Activated naive CD8-positive, alpha-beta T cell treated with anti-CD3 and anti-CD28 coated beads, Interleukin-2, amount 50 U/mL, for 24 hours (primary cell): Measurements from ENCODE around the gene HOXA10.
A peak's percentile ranks its signal among the peaks of the same experiment; 100 is the strongest.

ENCODE experiments used
- ATAC-seq: fragments of 150-1000 bp; cut with Tn5 transposase; one replicate; pipeline ENCODE4 v1.10.0; 2021
- DNase-seq: peaks from one replicate; pipeline ENCODE4 v3.0.0; 2021
- H3K27ac Mint-ChIP-seq: one replicate; pipeline ENCODE4 v1.8.0; 2021; ENCODE audit warnings: mild to moderate bottlenecking, mixed read lengths
- H3K27me3 Mint-ChIP-seq: one replicate; pipeline ENCODE4 v1.8.0; 2021; ENCODE audit warnings: mixed read lengths
- H3K36me3 Mint-ChIP-seq: one replicate; pipeline ENCODE4 v1.8.0; 2021; ENCODE audit warnings: low read depth, mixed read lengths
- H3K4me1 Mint-ChIP-seq: one replicate; pipeline ENCODE4 v1.8.0; 2021; ENCODE audit warnings: mixed read lengths
- H3K4me3 Mint-ChIP-seq: one replicate; pipeline ENCODE4 v1.8.0; 2021; ENCODE audit warnings: mild to moderate bottlenecking, moderate library complexity, mixed read lengths
- H3K9me3 Mint-ChIP-seq: one replicate; pipeline ENCODE4 v1.8.0; 2021; ENCODE audit warnings: mixed read lengths

Gene HOXA10

DNA sequence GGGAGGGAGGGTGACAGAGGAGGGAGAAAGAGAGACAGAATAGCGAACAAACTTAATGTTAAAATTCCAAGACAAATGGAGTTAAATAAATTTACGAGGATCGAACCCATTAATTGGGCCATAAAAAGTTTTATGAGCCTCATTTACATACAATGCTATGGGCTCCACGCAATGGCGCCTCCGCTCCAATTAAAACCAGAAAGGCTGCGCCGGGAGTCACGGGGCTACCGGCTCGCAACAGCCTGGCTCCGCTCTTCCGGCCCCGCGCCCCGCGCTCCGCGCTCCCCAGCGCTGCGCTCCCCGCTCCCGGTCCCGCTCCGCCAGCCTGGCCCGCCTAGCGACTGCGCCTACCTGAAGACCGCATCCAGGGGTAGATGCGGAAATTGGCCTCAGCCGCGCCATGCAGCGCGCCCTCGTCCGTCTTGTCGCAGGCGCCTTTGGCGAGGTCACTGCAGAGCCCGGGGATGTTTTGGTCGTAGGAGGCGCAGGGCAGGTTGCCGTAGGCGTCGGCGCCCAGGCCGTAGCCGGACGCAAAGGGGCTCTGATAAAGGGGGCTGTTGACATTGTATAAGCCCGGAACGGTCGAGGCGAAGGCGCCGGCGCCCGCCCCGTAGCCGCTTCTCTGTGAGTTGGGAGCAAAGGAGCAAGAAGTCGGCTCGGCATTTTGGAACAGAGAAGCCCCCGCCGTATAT is 18.2 kb downstream of the HOXA10 start:
- Mint-ChIP-seq H3K4me3 (peak overlapping the region; percentile 51), H3K36me3 (peaks cover 1% of the 10 kb centered on the region), H3K27ac (peak overlapping the region; percentile 49), H3K9me3 (no peaks in the 10 kb centered on the region), H3K4me1 (peaks cover 53% of the 10 kb centered on the region), H3K27me3 (peaks cover 90% of the 10 kb centered on the region)
- no peak for ATAC-seq
- DNase-seq = no peak

DNA sequence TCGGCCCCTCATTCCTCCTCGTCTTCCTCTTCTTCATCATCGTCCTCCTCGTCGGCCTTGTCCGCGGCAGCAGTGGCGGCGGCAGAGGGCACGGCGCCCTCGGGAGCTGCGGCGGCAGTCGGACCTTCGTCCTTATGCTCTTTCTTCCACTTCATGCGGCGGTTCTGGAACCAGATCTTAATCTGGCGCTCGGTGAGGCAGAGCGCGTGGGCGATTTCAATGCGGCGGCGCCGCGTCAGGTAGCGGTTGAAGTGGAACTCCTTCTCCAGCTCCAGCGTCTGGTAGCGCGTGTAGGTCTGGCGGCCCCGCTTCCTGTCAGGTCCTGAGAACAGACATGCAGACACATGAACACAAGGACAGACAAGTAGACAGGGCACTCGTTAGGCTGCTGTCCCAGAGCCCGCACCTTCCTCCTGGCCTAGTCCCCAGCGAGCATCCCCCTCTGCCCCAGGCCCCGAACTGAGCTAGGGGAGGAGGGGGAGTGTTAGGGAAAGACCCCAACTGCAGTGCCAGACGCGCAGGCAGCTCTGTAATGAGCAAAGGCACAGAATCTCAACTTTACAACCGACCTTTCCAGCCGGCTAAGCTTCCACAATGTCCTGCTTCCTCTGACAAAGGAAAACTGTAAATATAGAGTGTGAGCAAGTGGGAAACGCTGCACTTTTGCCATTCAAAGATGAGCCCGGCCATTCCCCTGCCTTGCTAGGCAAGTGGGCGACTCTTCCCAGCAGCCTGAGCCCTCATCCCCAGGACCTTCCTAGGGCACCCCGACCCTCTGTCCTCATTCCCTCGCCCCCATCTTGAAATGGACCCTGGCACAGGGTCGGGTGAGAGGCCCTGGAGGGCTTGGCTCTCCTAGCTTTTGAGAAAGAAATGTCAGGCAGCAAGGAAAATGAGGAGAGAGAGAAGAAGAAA is 19.0 kb downstream of the HOXA10 start:
- H3K36me3 Mint-ChIP-seq = peaks cover 1% of the 10 kb centered on the region
- peaks cover 59% of the 10 kb centered on the region for H3K4me1 Mint-ChIP-seq
- H3K9me3 Mint-ChIP-seq = no peaks in the 10 kb centered on the region
- no peak for DNase-seq
- peak overlapping the region; percentile 49 for H3K27ac Mint-ChIP-seq
- ATAC-seq = no peak
- H3K27me3 Mint-ChIP-seq = peaks cover 91% of the 10 kb centered on the region
- peak overlapping the region; percentile 46 for H3K4me3 Mint-ChIP-seq

DNA sequence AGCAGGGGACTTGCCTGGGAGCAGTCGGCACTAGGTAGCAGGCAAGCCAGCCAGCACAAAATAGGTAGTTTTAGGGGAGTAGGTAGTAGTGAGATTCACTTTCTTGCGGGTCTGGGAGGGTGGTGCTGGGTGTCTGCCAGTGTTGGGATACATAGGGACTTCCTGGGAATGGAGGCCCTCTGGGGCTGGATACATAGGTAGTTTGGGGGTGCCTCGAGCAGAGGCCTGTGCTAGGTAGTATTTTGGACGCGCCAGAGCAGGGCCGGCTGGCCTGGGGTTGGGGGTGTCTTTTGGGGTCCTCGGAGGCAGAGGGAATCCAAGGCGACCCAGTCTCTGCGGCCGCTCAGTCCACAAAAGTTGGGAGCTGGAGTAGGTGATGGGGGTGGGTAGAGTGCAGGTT is 19.8 kb downstream of the HOXA10 start:
- H3K36me3 Mint-ChIP-seq = peaks cover 1% of the 10 kb centered on the region
- DNase-seq = no peak
- ATAC-seq = no peak
- H3K4me1 Mint-ChIP-seq = peaks cover 54% of the 10 kb centered on the region
- no peak overlapping the region for H3K27ac Mint-ChIP-seq
- H3K9me3 Mint-ChIP-seq = no peaks in the 10 kb centered on the region
- H3K27me3 Mint-ChIP-seq = peaks cover 91% of the 10 kb centered on the region
- H3K4me3 Mint-ChIP-seq = peak overlapping the region; percentile 46

DNA sequence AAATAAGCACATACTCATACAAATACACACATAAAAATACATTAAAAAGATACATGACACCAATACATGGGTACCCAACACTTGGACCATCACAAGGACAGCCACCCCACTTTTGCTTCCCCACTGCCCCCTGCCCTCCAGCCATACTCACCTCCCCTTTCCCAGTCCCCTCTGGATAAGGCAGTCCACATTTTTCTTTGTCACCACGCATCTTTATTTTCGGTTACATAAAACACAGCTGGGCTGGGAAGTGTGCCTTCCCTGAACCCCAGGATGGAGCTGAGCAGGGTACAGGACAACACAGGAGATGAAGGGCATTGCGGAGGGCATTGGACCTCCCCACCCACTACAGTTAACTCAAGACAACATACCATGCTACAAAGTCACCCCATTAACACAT is 20.6 kb downstream of the HOXA10 start:
- DNase-seq = no peak

DNA sequence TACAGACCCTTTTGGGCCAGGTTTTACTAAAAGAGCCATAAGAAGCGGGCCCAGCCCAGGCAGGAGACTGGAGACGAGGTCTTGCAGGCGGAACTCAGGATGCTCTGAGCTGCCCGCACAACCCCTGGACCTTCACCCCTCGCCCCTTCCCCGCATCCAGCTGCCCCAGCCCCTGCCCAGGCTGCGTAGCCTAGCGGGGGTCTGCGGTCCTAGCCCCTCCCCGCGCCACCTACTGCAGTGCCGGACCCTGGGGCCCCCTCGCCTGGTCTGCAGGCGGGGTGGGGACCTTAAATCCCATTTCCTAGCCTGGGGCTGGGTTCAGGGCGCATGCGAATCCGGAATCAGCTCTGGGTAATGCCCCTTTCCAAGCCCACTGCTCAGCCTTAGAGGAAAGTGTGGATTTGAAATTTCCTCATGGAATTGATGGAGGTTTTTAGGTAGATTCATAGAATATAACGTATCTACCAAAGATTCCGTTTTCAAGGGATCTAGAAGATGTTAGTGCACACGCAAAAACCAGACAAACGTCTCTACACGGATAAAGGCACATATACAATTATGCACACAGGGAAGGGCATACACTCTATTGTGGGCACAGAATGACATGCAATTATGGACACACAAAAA is 21.2 kb downstream of the HOXA10 start:
- H3K4me3 Mint-ChIP-seq = no peak overlapping the region
- no peak for DNase-seq
- H3K27me3 Mint-ChIP-seq = peaks cover 90% of the 10 kb centered on the region

More for the DNA sequence above, 20.6 kb downstream of the HOXA10 start:
- no peak for ATAC-seq
- Mint-ChIP-seq H3K4me3 (no peak overlapping the region), H3K27me3 (peaks cover 90% of the 10 kb centered on the region), H3K4me1 (peaks cover 52% of the 10 kb centered on the region), H3K27ac (no peak overlapping the region), H3K36me3 (peaks cover 1% of the 10 kb centered on the region), H3K9me3 (no peaks in the 10 kb centered on the region)

DNA sequence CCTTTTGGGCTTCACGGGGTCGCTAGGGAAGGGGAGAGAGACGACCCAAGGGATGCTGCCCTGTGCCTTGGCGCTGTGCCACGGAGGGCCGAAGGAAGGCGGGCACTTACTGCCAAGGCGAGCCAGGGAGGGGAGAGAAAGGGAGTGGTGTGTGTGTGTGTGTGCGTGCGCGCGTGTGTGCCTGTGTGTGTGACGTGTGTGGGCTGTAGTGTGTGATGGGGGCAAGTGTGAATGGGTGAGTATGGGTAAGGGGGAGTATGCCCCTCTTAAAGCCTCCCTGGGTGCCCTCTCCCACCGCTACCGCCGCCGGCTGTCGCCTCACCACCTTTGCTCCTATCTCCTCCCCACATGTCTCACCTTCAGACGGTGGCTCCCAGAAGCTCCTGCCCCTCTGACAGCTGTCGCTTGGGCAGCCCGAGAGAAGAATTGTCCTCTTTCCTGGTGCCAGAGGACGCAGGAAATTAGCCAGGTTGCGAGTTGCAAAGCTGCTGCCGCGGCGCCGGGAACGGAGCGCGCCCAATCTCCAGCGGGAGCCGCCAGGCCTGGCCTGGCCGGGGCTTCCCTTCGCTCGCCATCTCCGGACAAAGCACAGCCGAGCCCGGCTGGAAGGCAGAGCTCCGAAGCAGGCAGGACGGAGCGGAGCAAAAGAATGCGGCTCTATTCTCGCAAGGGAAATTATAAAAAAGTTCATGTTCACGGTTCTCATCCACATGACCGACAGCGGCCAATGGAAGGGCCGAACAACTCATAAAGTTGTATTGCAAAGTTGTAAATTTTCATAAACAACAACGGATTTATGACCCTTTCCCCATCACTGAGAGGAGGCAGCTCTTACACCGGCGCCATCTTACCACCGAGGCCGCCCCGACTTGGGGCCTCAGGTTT is 21.9 kb downstream of the HOXA10 start, which contains the start of gene HOXA3:
HOXA3 (minus strand) TSS at position 653 of the 885 bp plus-strand sequence. CDS start 41,943 bp downstream, outside the sequence.
- no peak for DNase-seq
- ATAC-seq = no peak
- Mint-ChIP-seq H3K4me3 (peak within 1 kb of the TSS; percentile 57), H3K27ac (no peak within 1 kb of the TSS), H3K9me3 (no peaks in the 10 kb centered on the region), H3K4me1 (peaks cover 45% of the 10 kb centered on the region), H3K36me3 (peaks cover 1% of the 10 kb centered on the region), H3K27me3 (peaks cover 87% of the 10 kb centered on the region)

More for the DNA sequence above, 21.2 kb downstream of the HOXA10 start:
- H3K4me1 Mint-ChIP-seq = peaks cover 52% of the 10 kb centered on the region
- no peak overlapping the region for H3K27ac Mint-ChIP-seq
- ATAC-seq = no peak
- no peaks in the 10 kb centered on the region for H3K9me3 Mint-ChIP-seq
- H3K36me3 Mint-ChIP-seq = peaks cover 1% of the 10 kb centered on the region

DNA sequence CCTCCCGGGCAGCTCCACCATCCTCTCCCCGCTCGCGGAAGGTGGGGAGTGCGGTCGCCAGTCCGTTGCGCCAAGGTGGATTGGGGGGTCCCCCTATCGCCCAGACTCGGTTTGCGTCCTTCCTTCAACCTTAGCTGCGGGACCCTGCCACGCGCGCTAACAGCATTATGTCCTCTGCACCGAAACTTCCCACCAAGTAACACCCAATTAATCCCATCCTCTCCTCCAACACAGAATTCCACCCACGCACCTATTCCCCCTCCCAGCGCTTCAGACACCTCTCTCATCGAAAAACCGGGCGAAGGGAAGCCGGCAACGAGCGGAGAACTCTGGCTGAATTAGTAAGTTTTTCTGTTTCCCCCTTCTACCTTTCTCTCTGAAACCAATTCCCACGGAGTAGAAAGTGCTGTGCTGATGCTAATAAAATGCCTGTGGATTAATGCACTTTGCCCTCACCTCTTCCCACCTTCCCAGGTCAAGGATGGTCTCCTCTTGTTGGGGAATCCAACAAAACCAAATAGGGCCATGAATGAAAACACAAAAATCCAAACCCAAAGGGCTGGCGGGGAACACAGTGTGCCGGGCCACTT is 22.7 kb downstream of the HOXA10 start:
- Mint-ChIP-seq H3K27ac (no peak overlapping the region), H3K4me3 (peak overlapping the region; percentile 57), H3K27me3 (peaks cover 89% of the 10 kb centered on the region), H3K9me3 (no peaks in the 10 kb centered on the region), H3K36me3 (peaks cover 1% of the 10 kb centered on the region), H3K4me1 (peaks cover 41% of the 10 kb centered on the region)
- ATAC-seq (no peak), DNase-seq (no peak)

DNA sequence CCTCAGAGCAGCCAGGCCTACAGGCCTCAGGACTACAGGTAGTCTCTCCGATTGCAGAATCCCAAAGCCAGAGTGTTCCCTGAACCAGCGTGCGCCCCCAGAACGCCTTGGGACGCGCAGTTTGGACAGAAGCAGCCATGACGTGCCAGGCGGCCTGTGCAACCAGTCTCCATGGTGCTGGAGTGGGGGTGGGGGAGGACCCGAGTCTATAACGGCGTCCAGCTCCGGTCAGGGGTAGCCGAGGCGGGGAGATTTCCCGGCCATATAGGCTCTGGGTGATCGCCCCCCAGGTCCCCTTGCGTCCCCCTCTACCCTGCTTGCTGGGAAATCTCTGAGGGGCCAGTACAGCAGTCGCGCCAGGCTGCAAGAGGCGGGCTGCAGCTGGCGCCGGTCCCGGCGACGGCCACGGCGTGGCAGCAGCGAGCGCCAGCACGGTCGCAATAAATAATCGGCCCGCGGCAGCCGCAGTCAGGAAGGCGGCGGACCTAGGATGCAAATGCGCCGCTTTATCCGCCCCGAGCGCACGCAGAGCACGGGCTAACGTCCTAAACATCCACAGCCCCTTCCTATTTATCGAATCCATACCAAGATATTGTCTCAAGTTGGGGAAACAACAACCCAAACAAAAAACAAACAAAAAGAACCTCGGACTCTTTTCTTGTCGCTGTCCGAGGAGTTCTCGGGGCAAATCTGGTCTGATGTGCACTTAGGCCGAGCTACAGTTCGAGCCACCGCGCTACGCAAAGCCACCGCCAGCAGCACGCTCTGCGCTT is 23.4 kb downstream of the HOXA10 start:
- Mint-ChIP-seq H3K4me1 (peaks cover 39% of the 10 kb centered on the region), H3K27ac (no peak overlapping the region)
- DNase-seq = peak; percentile 71

DNA sequence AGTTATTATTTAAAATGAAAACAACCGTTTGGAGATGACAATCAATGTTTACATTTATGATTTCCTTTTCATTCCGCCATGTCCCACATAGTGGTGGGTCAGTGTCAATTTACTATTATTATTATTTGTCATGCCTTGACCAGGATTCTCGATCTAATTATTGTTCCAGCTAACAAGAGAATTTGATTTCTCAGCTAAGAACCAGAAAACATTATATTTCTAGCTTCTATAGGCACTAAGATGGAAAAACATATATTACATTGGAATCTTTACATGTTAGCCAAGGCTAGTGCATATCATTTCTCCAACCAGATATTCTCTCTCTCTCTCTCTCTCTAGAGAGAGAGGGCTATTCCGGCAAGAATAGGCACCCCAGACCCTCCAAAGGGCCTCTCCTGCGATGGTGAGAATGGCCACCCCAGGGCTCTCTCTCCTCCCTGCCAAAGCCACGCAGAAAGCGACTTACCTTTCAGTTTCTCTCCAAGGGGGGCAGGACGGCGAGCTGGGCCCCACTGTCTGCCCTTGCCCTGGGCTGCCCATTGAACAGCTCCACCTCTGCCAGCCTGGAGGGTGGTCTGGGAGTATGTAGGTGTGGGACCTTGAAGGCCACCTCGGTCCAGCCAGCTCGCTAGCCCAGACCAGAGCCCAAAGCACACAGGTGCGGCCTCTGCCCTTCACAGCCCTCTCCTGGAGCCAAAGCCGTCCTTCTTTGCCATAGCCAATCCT is 24.1 kb downstream of the HOXA10 start:
- Mint-ChIP-seq H3K9me3 (no peaks in the 10 kb centered on the region), H3K4me1 (peaks cover 31% of the 10 kb centered on the region), H3K36me3 (peaks cover 1% of the 10 kb centered on the region), H3K27me3 (peaks cover 86% of the 10 kb centered on the region), H3K27ac (no peak overlapping the region), H3K4me3 (peak overlapping the region; percentile 57)
- ATAC-seq = no peak
- no peak for DNase-seq

More for the DNA sequence above, 23.4 kb downstream of the HOXA10 start:
- ATAC-seq = peak; percentile 73
- peak overlapping the region; percentile 57 for H3K4me3 Mint-ChIP-seq
- H3K36me3 Mint-ChIP-seq = peaks cover 1% of the 10 kb centered on the region
- peaks cover 90% of the 10 kb centered on the region for H3K27me3 Mint-ChIP-seq
- no peaks in the 10 kb centered on the region for H3K9me3 Mint-ChIP-seq

DNA sequence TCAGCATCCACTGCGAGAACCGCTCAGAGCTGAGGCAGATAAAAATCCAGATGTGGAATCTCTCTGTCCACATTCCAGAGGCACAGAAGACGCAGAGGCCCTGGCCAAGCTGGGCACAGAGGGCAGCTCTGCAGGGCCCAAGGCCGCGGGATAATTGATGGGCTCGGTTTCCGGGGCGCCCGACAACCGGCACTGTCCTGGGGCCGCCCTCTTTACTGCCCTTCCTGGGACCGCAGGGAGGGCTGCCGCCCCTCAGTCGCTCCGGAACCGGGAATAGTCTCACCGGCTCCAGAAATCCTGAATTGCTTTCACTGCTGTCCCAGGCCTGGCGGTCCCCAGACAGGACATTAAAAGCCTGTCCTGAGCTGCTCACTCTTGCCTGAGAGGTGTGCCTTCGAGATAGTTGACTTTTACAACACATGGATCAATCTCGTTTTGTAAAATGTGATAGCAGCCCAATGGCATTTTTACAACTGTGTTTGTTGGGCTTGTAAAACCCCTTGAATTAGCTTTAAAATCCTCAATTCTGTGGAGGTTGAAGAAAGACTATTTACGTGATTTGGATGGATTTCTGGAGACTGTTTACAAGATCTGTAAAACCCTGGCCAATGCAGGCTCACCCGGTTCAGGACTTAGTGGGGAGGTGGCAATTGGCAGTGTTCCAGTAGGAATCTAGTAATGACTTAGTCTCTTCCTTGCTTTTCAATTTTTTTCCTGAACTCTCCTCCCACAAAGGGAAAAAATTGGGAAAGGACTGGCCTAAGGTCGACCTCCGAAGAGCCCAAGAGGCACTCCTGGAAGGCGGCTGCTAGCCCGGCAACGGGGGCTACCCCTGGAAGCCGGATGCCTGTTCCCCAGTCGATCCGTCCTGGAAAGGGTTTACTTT is 25.1 kb downstream of the HOXA10 start:
- peaks cover 25% of the 10 kb centered on the region for H3K4me1 Mint-ChIP-seq
- peaks cover 82% of the 10 kb centered on the region for H3K27me3 Mint-ChIP-seq
- no peak for DNase-seq
- H3K27ac Mint-ChIP-seq = no peak overlapping the region
- H3K4me3 Mint-ChIP-seq = no peak overlapping the region
- ATAC-seq = no peak
- no peaks in the 10 kb centered on the region for H3K36me3 Mint-ChIP-seq
- no peaks in the 10 kb centered on the region for H3K9me3 Mint-ChIP-seq

DNA sequence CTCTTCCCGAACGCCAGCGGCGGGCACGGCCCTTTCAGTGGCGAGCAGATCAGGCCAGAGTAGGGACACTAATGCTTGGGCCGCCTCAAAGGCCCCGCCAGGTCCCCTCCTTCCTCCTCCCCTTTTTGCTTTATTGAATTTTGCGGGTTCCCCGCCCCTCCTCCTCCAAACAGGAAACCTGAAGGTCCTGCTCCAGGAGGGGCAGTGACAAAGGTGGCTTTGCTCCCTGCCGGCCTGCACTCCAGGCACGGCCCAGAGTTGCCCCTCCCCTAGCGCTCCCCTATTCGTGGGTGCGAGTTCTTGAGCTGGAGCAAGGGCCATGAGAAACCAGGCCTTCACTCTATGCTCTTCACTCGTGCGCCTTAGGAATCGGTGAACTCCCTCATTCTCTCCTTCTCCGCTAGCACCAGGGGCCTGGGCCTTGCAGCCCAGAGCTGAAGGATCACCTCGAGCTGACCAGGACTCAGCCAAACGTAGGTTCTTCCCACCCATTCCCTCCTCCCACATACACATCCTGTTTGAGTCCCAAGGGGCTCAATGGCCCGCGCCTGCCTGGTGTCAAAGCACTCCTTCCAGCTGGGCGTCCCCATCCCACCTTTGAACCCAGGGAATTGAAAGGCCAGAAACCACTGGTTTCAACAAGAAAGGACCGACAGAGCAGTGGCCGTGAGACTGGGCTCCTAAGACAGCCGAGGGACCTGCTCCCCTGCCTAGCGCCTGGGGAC is 25.9 kb downstream of the HOXA10 start:
- peaks cover 25% of the 10 kb centered on the region for H3K4me1 Mint-ChIP-seq
- no peak overlapping the region for H3K27ac Mint-ChIP-seq
- peaks cover 75% of the 10 kb centered on the region for H3K27me3 Mint-ChIP-seq

More for the DNA sequence above, 25.9 kb downstream of the HOXA10 start:
- Mint-ChIP-seq H3K4me3 (peak overlapping the region; percentile 26), H3K36me3 (no peaks in the 10 kb centered on the region), H3K9me3 (no peaks in the 10 kb centered on the region)
- DNase-seq (no peak), ATAC-seq (no peak)
